Fibroblast of gingiva (primary cell): Measurements from ENCODE around the gene WWOX.

Experiments used
- DNase-seq: peaks from one replicate; pipeline ENCODE4 v3.0.0-alpha.2; 2011; ENCODE audit warnings: low read depth

The WWOX gene

DNA sequence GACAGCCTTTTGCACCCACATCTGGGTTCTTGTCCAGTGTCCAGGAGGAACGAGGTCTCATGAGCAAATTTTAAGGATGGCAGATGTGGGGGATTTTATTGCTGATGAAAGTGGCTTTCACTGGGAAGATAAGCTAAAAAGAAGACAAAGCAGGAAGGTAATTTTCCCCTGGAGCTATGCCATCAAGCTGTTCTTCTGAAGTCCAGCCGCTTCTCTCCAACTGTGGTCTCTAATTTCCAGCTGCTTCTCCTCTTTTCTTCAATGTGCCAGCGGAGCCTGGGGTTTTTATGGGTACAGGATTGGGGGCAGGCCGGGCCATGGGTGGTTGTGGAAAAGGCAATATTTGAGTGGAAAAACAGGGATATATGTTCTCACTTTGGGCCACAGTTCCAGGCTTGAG lies 430.8 kb downstream of the WWOX start:
- no peak for DNase-seq

DNA sequence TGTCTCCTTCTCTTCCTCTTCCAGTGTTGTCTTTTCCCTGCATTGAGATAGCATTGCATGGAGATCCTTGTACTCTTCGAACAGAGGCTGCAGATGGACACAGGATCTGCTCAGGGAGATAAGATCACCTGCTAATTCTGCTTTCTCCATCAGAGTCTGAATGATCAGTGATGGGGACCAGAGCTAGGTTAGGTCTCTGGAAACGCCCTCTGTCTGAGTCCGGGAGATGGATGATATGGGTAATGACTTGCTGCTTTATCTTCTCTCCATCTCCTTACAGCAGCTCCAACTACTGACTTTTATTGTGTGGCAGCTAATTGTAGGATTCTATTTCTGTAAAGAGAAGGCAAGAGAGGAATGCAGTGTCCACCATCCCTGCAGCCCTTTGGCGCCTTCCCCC lies 435.6 kb downstream of the WWOX start:
- no peak for DNase-seq

DNA sequence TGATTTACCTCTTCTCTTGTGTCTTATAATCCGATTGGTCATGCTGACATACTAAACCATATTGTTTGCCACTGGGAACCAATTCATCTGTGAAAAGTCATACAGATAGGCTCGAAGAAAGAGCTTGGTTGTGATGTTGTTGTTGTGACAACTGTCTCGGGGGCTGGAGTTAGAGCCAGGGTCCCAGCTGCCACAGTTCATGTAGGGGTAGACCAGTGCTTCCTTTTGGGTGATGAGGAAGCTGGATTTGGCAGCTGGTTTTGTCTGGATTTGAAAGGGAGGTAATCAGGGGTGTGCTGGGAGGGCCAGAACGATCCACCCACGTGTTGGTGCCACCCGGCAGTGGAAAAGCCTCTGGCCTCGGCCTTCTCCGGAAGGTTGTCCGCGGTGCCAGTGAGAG lies 438.1 kb downstream of the WWOX start:
- DNase-seq, result no peak

DNA sequence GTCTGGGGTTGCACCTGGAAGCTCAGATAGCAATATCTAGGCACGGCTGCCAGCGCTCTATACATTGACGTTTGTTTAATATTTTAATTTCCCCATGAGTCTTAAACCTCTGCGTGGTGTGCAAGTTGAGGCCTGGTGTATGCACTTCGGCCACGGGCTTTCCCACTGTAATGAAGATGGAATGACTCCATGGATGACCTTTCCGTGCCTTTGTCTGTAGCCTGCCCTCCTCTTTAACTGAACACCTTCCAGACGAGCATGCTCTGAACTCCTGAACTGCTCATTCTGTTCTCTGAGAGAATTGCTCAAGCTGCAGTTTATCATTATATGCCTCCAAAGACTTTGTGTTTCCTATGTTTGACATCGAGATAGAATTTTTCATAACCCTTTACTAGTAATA lies 438.8 kb downstream of the WWOX start:
- no peak for DNase-seq

DNA sequence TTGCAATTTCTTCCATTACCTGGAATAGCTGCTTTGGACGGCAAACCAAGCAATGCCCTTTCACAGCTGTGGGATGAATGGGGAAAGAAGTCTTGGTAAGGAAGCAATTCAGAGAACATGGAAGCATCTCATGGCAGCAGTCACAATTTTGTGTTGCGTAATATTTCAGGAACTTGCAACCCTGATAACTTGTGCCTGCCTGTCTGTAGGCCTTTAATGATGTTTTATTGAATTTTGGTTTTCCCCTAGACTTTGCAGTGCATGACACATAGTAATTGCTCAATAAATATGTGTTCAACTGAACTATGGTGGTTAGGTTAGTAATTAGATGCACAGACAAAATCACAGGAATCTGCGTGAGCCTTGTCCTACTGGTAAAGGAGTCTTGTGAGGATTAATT lies 439.5 kb downstream of the WWOX start:
- no peak for DNase-seq

DNA sequence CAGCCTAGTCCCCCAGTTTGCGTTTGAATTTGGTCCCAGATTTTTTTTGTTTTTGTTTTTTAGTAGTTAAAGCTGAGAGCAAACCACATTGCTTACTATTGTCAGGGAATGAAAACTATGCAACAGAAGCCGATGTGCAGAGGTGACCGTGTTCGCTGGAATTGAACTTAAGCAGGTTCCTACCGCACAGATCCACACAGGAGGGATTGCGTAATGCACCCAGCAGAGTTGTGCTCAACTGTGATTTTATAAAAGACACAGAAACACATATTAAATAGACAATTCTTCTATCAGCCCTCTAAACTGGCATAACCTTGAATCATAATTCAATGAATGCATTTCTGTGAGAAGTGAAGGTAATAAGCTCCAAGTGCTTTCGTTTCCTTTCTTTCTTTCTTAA lies 443.0 kb downstream of the WWOX start:
- DNase-seq, result no peak

DNA sequence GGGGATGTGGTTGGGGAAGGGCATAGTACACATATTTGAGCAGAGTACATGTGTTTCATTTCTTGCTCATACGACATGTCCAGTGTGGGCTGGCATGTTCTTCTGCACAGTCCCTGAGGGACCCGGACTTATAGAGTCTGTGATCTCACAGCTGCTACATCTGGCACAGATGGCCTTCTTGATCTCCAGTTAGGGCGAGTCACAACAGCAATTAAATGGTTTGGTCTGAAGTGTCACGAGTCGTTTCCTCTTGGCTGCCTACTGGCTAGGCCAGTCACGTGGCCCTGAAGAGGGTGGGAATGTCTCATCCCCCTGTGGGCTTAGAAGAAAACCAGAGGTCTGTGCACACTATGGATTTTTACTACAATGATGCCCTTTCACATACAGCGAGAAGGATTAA lies 443.6 kb downstream of the WWOX start:
- DNase-seq, result no peak

DNA sequence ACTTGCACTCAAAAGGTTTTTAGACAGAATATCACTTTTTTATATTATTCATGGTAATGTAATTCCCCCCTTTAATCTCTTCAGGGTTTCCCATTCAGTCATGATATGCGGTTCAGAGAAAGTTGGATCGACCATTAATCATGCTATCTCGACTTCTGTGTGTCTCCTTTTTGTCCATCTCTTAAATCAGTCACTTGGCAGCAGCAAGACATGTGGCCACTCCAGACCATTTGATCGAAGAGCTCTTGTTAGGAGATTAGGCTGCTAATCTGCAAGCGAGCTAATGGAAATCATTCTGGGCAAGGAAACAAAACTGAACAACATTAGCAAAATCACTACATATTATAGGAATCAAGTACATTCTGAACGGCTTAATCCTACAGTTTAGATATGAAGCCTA lies 449.9 kb downstream of the WWOX start:
- DNase-seq, result no peak

- no peak for DNase-seq
These were observed 452.1 kb downstream of the WWOX start for GRCh38 chr16:78551487-78552085.

DNA sequence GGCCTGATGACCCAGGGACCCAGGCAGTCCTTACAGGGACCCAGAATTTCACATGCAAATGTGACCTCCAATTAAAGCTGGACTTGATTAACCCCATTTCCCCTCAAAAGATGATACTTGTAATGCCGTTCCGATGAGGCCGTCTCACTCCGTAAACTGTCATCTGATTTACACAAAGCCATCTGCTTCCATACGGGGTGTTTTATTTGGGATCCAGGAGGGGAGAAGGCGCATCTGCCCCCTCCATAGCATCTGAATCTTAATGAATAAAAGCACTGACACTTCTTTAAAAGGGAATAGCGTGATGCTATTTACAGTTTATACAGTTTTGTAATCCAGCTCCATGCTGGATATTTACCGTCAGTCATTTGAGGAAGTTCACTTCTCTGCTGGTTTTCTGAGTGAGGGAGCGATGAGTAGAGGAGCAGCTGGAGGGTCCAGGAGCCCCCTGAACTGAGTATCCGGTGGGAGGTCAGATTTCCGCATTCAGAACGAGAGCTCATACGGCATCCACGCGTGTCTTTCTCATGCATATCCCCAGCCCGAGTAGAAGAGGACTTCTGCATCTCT lies 452.7 kb downstream of the WWOX start:
- DNase-seq, result no peak

GRCh38 chr16:78552716-78553115 lies 453.3 kb downstream of the WWOX start:
- no peak for DNase-seq

DNA sequence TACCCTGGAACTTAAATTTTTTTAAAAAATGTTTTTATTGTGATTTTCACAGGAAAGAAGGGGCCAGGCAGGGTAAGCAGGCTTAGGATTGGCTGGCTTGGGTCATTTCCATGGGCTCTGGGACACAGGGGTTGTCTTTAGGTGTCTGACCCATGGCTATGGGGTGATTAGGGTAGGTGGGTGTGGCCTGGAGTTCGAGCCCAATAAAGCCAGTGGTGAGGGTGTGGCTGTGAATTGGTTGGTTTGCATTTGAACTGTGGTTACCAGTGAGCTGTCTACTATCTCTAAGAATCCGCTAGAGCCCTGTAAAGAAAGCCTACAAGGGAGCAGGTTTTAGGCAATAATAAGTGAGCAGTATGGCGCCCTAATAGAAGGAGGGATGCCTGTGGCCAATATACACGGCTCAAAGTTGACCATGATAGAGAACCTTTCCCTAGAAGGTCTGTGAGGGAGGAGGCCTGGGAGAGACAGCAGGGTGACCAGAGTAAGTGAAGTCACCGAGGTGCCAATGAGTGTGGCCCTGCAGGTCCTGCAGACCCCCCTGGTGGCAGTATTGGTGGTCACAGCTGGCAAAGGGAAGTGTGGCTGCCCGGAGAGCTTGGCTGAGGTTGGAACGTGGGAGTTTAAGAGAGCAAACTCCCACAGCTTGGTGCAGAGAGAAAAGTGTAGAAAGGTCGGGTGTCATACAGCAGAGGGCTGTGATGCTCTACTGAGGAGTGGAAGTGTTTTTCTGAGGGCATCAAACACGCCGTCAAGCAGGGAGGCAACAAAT lies 454.0 kb downstream of the WWOX start:
- no peak for DNase-seq

DNA sequence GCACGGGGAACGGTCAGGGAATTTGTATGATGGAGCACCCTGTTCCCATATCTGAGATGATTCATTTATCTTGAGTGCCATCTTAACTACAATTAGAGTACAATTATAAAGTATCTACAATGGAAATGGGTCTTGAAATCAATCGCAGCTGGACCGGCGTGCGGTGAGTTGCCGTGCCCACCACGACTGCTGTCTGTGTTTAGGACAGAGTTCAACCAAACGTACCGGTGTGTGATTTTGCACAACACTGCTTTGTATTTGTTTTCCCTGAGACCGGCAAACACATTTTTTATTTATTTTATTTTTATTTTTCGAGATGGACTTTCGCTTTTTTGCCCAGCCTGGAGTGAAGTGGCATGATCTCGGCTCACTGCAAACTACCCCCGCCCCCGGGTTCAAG lies 457.0 kb downstream of the WWOX start:
- no peak for DNase-seq

DNA sequence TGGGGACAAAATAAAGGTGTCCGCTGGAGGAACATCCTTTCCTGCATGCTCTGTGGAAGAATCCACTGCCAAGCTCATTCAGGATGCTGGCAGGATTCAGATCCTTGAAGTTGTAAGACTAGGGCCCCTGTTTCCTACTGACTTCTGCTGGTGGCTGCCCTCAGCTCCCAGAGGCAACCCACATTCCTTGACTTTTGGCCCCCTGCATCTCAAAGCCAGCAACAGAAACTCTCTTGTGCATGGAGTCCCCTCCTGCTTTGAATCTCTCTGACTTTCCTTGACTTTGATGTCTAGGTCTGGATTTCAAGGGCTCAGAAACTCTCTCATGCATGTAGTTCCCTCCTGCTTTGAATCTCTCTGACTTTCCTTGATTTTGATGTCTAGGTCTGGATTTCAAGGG lies 461.5 kb downstream of the WWOX start:
- DNase-seq, result no peak

DNA sequence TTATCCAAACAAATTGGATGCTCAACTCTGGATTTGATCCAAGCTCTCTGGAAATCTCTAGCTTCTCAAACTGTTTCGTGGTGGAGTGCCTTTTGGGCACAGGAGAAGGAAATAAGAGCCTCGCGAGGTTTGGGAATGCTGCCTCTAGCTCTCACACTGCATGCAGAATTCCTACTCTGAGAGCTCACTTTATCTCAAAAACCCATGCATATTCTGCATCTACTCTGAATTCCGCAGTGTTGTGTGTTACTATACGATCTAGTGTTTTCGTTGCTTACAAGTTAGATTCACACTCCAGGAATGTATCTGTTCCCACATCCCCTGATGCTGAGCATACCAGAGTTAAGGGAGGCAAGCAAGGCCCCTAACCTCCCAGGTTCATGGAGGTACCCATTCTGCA lies 462.7 kb downstream of the WWOX start:
- DNase-seq, result no peak

DNA sequence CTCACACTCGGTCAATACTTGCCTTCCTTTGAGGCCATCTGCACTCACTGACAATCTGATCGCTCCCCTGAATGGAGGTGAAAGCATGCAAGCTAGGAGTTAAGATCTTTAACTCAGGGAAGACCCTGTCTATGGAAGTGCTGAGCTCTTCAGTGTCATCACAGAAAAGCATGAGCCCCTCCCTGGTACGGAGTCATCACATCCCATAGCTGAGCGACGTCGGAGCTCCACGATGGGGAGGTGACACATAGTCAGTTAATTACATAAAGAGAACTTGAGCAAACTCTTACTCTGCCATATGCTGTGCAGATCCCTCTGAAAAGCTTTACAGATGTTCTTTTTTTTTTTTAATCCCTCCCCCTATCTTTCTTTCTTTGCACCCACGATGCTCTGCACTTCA lies 463.2 kb downstream of the WWOX start:
- DNase-seq, result no peak

DNA sequence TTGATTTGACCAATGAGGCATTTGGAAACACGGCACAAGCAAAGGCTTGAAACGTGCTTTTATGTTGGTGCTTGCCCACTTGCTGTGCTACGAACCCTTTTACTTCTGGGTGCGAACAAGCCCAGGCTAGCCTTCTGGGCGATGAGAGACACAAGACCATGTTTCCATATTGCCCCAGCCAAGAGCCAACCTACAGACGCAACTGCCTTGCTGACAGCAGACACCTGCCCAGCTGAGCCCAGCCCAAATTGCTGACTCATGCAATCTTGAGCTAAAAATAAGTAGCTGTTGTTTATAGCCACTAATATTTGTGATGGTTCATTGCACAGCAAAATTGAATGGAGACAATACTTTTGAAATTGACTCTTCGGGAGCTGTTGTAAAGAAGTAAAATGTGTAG lies 464.5 kb downstream of the WWOX start:
- DNase-seq, result no peak

DNA sequence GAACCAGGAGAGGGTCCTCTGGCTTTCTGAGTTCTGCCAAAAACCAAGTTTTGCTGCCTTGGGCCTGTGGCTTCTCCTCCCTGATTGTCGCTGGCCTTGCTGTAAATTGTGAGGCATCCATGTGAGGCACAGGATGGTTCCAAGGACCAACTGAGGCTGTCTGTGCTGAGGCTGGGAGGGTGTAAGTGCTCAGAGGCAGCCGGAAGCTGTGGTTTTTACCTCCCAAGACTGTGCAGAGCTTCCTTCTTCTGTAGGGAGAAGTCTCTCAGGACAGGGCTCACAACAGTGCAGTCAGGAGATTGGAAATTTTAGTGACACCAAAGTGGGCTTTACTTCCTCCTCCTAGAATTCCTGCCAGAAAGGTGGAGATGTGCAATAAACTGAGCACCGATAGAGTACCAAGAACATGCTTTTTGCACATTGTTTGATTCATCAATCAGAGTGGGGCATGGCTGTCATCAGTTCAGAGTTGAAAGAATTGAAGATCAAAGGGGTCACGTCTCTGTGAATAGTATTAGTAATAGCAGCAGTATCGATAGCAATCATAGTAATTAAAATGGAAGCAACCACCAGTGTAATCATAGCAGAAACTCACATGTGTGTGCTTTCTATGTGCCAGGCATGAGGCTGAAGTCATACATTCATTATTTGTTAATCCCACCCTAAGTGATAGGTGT lies 467.1 kb downstream of the WWOX start:
- DNase-seq, result no peak

- no peak for DNase-seq
These were observed 471.1 kb downstream of the WWOX start for GRCh38 chr16:78570399-78571141.

DNA sequence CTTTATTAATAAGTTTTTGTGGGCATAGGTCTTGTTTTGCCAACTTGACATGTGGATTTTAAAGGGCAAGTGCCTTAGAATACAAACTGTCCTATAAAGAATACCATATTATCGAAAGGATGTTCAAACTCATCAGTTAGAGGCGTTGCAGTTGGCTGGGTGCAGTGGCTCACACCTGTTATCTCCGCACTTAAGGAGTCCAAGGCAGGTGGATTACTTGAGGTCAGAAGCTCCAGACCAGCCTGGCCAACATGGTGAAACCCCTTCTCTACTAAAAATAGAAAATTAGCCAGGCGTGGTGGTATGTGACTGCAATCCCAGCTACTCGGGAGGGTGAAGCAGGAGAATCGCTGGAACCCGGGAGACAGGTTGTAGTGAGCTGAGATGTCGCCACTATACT lies 472.0 kb downstream of the WWOX start:
- no peak for DNase-seq

- no peak for DNase-seq
These were observed 472.5 kb downstream of the WWOX start for GRCh38 chr16:78571898-78572358.

DNA sequence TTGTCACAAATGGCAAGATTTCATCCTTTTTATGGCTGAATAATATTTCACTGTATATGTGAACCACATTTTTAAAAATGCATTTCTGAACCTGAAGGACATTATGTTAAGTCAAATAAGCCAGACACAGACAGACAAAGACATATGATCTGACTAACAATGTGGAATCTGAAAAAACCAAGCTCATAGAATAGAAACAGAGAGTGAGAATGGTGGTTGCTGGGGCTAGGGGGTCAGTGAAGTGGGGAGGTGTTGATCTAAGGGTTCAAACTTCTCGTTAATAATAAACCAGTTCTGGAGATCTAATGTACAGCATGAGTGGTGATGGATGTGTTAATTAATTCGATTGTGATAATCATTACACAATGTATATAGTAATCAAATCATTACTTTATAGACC lies 475.1 kb downstream of the WWOX start:
- DNase-seq, result no peak
